Right ventricle myocardium superior (tissue), 1 donor: ENCODE results near the gene FRMD1. TPM values are rescaled to one million over a fixed set of nuclear protein-coding genes. Genes with fewer than 3 reads are reported as not detected.

ENCODE experiments used
- ATAC-seq: fragments of 200-7000 bp; cut with Tn5 transposase; one replicate; pipeline ENCODE4 v1.9.1; 2020; ENCODE audit warnings: mild to moderate bottlenecking; ENCODE audit not compliant: poor library complexity
- DNase-seq: peaks from one replicate; pipeline ENCODE4 v3.0.0-alpha.2; 2020
- intact Hi-C: fragments of 100-400 bp; cut with DNase I; formaldehyde crosslinking; loops from one replicate; pipeline ENCODE4 v1.11.2; 2022
- total RNA-seq: library from RNA; stranded (reverse); fragmentation: NEBNext Ultra II Directional; extraction: Animal tissue kit (Norgen Biotek cat#: 25700); gene quantifications from one replicate; pipeline ENCODE4 v1.2.1, GENCODE V29; 2021
- donor health status: DM: no; HTN: yes; CAD: no; lungs with severe emphysema.

FRMD1 gene
- total RNA-seq, 1 donor from 2014 or later = 1.0 TPM

DNA sequence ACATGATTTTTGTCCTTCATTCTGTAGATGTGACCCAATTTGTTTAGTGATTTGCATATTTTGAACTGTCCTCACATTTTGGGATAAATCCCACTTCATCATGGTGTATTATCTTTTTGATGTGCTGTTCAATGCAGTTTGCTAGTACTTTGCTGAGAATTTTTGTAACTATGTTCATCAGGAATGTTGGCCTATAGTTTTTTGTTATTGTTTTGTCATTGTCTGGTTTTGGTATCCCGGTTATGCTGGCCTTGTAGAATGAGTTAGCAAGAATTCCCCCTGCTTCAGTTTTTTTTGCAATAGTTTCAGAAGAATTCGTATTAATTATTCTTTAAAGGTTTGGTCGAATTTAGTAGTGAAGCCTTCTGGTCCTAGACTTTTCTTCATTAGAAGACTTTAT lies 69.7 kb downstream of the FRMD1 start:
- ATAC-seq (no peak), DNase-seq (no peak)
- intact Hi-C loops = no loop called here

DNA sequence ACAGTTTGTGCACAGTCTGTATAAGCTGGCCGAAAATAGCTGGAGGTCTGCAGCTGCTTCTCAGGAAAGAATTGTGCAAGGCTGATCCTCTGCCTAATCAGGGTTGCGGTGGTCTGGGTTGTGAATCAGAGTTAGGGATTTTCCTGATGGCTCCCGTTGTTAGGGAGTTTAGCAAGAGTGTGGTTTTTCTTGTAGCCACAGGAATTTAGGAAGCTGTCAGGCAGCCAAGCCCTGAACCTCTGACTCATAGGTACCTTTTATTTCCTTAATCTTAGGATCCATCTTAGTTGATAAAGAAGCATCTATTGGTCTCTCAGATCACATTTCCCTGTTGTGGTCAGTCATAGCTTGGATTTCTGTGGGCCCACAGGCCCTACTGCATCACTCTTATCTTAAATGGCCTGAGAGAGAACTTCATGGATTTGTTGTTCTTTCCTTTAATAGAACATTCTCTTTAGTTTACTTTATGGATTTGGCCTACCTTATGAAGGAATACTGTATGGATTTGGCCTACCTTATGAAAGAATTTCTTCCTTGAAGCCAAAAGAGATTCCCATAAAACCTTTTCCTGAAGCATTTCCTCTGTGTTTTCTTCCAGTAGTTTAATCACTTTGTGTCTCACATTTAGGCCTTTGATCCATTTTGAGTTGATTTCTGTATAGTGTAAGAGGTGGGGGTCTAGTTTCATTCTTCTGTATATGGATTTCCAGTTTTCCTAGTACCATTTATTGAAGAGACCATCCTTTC lies 71.2 kb downstream of the FRMD1 start:
- intact Hi-C loops = no loop called here
- DNase-seq = no peak
- ATAC-seq = peak; percentile 12

DNA sequence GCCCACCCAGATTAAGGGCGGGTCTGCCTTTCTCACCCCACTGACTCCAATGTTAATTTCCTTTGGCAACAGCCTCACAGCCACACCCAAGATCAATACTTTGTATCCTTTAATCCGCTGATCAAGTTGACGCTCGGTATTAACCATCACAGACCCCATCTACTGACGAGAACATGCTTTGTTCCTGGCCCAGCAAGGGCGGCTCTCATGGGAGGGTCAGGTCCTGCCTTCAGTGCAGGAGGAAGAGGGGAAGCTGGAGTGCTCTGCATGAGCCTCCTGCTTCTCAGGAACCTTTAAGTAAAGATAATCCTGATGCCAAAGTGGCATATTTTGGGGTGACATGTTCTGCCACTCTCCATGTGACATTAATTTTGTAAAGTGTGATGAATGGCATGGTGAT lies 73.2 kb downstream of the FRMD1 start:
- DNase-seq (no peak), ATAC-seq (no peak)
- intact Hi-C loops = no loop called here

DNA sequence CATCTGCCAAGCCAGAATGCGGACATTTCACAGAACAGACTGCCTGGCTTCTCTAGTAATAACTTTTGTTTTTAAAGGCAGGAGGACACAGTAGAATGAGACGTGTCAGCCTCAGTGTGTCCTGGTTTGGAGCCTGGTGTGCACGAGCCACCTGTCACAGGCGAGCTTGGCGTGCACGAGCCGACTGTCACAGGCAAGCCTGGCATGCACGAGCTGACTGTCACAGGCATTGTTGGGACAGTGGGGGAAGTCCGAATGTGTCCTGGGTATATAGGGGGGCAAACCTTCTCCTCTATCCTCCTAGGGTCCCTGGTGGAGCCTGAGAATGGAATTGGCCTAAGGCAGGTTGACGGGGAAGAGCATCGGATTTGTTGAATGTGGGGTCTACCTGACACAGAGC lies 74.1 kb downstream of the FRMD1 start:
- DNase-seq = no peak
- no peak for ATAC-seq
- intact Hi-C loops = no loop called here

DNA sequence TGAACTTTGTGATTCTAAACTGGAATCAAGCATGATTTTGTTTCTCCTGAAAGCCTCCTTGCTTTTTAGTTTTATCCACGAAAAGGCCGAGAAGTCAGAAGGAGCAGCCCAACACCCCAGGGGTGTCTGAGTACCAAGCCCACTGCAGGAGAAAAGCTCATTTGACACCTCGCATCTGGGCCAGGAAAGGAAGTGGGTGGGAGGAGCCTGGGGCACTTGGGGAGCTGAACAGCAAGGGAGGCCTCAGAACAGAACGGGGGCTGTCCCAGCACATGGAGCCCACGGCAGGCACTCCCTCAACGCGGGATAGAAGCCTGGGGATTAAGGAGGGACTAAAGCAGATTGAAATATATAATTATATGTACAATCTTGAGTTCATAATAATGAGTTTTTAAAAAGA lies 75.0 kb downstream of the FRMD1 start:
- intact Hi-C loops = no loop called here
- DNase-seq = no peak
- no peak for ATAC-seq

Other genes starting within 250 kb of the FRMD1 start
- 0.35 TPM for gene KIF25, start 81.5 kb downstream of the FRMD1 start, total RNA-seq
- gene DACT2, start 240.6 kb upstream of the FRMD1 start, total RNA-seq = 1.6 TPM